KOPT-K1 (cell line): ENCODE results near the gene MS4A7.
"Not testable (repeated sequence)": the region's sequence is repeated elsewhere in the genome, so short reads cannot be mapped to it uniquely, and the experiment has no call there.

ENCODE experiments used
- H3K27ac ChIP-seq: fragments of 200-600 bp; sonication (generic); 2 replicates; pipeline ENCODE4 v1.5.1; 2016; ENCODE audit warnings: antibody characterized with exemption, mild to moderate bottlenecking, low read depth, low read length; ENCODE audit not compliant: poor library complexity, severe bottlenecking
- H3K36me3 ChIP-seq: fragments of 200-600 bp; sonication (generic); 2 replicates; pipeline ENCODE4 v1.5.1; 2017; ENCODE audit warnings: antibody characterized with exemption, mild to moderate bottlenecking, low read length, moderate library complexity; ENCODE audit not compliant: insufficient read depth
- H3K9me3 ChIP-seq: fragments of 200-600 bp; sonication (generic); 2 replicates; pipeline ENCODE4 v1.5.1; 2017; ENCODE audit warnings: antibody characterized with exemption, low read length, mild to moderate bottlenecking; ENCODE audit not compliant: insufficient read depth, poor library complexity, severe bottlenecking

The MS4A7 gene

GRCh38 chr11:60363542-60364470 lies 14.5 kb upstream of the MS4A7 start:
- no peak overlapping the region for H3K27ac ChIP-seq
- peaks cover 11% of the 10 kb centered on the region for H3K9me3 ChIP-seq
- H3K36me3 ChIP-seq, result no peaks in the 10 kb centered on the region

GRCh38 chr11:60366262-60366904 lies 11.9 kb upstream of the MS4A7 start:
- not testable (repeated sequence) for H3K36me3 ChIP-seq, H3K9me3 ChIP-seq, H3K27ac ChIP-seq

GRCh38 chr11:60367009-60367408 lies 11.3 kb upstream of the MS4A7 start:
- no peaks in the 10 kb centered on the region for H3K36me3 ChIP-seq
- H3K9me3 ChIP-seq, result no peaks in the 10 kb centered on the region
- no peak overlapping the region for H3K27ac ChIP-seq

GRCh38 chr11:60367896-60368295 lies 10.4 kb upstream of the MS4A7 start:
- no peaks in the 10 kb centered on the region for H3K36me3 ChIP-seq
- no peaks in the 10 kb centered on the region for H3K9me3 ChIP-seq
- H3K27ac ChIP-seq, result no peak overlapping the region

- Histone ChIP-seq H3K27ac (no peak overlapping the region), H3K36me3 (no peaks in the 10 kb centered on the region), H3K9me3 (no peaks in the 10 kb centered on the region)
These were observed 8.0 kb upstream of the MS4A7 start for GRCh38 chr11:60370252-60370810.

- no peaks in the 10 kb centered on the region for H3K36me3 ChIP-seq
- no peaks in the 10 kb centered on the region for H3K9me3 ChIP-seq
- no peak overlapping the region for H3K27ac ChIP-seq
These were observed 7.5 kb upstream of the MS4A7 start for GRCh38 chr11:60370811-60371298.

GRCh38 chr11:60371386-60371785 lies 6.9 kb upstream of the MS4A7 start:
- no peak overlapping the region for H3K27ac ChIP-seq
- no peaks in the 10 kb centered on the region for H3K9me3 ChIP-seq
- H3K36me3 ChIP-seq, result no peaks in the 10 kb centered on the region

DNA sequence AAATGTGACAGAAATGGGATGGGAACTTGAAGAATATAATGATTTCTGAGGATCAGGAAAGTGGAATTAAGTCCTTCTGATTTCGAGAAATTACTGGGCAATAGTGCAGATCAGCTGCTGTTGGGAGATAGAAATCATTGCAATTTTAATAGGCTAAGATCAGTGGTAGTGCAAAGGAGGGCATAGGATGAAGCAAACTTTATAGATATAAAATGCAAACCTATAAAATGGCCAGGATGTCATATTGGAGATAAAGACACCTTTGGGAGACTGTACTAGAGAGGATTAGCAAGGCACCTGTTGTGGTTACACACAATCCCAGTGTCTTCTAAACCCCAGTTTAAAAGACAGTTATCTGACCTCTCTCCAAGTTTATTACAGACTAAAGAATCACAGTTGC lies 6.5 kb upstream of the MS4A7 start:
- no peak overlapping the region for H3K27ac ChIP-seq
- H3K36me3 ChIP-seq, result no peaks in the 10 kb centered on the region
- no peaks in the 10 kb centered on the region for H3K9me3 ChIP-seq

DNA sequence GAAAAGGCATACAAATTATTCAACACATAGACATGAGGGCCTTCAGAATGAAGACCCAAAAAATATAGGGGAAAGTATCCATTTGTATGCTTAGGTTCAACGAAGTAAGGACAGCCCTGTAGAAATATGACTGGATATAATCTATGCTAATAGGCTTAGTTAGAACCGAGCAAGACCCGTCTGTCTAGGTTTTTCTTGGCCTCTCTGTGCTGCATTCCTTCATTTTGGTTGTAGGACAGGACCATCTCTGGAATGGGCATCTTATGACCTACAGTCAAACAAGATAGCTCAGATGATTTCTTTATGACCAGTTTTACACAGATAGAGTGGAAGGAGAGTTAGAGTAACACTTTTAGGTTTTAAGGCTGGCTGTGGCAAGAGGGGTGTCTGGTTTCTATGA lies 5.6 kb upstream of the MS4A7 start:
- H3K27ac ChIP-seq, result no peak overlapping the region
- no peaks in the 10 kb centered on the region for H3K36me3 ChIP-seq
- H3K9me3 ChIP-seq, result no peaks in the 10 kb centered on the region

DNA sequence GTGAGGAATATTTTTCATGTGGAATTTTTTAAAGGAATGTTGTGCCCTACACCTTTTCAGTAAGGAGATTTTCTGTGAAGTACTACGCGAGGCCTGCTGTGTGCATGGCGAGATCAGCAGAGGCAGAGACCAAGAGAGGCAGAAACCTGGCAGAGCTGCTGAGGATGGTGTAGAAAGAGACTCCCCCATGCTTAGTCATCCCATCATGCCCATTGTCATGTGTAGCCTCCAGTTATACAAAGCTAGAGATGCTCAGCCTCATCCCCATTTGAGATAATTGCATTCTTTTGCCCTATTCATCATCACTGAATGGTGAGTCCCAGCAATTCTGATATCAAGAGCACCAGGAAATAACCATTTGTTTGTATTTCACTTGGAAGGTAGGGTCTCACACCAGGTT lies 3.0 kb upstream of the MS4A7 start:
- Histone ChIP-seq H3K27ac (no peak overlapping the region), H3K9me3 (no peaks in the 10 kb centered on the region), H3K36me3 (no peaks in the 10 kb centered on the region)

DNA sequence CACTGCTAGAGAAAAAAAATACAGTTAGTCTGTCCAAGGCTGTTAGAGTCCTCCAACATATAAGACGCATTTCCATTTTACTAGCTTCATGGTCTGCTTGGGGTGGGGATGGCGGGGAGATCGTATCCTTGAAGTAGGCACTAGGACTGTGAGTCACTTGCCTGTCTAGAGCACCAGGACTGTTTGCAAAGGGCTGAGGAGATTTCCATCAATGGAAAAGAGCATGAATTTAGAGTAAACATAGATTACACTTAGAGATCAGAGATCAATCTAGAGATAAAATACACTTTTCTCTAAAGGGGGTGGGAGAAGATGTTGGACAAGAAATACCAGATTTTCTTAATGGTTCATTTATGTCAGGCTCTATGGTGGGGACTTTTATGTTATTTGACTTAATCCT lies 1.7 kb upstream of the MS4A7 start:
- H3K36me3 ChIP-seq, result no peaks in the 10 kb centered on the region
- no peaks in the 10 kb centered on the region for H3K9me3 ChIP-seq
- H3K27ac ChIP-seq, result no peak overlapping the region

DNA sequence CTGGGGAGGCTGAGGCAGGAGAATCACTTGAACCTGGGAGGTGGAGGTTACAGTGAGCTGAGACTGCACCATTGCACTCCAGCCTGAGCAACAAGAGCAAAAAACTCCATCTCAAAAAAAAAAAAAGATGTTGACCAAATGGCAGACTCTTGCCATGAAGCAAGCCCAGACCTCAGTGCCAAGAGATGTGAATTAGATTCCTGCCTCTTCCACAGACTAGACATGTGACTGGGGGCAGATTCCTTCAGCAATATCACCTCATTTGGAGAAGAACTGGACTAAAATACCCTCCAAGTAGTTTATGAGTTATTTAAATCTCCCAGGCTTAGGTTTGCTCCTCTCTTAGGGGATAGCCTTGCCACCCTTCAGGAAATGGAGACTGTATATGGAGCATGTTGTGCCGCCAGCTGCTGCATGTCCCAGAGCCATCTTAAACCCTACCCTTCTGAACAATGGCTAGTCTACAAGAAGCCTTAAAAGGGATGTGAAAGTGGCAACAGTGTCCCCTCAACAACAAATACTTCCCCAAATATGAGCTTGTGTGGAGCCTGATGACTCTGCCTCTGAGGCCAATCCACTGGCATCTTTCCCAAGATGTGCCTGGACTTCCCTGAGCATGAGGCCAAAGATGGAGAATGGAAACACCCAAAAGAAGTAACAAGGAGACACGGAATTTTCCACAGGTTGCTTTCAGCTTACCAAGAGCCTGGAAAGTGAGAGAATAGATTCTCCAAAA lies 763 bp upstream of the MS4A7 start:
- Histone ChIP-seq H3K36me3 (no peaks in the 10 kb centered on the region), H3K9me3 (no peaks in the 10 kb centered on the region), H3K27ac (no peak overlapping the region)

DNA sequence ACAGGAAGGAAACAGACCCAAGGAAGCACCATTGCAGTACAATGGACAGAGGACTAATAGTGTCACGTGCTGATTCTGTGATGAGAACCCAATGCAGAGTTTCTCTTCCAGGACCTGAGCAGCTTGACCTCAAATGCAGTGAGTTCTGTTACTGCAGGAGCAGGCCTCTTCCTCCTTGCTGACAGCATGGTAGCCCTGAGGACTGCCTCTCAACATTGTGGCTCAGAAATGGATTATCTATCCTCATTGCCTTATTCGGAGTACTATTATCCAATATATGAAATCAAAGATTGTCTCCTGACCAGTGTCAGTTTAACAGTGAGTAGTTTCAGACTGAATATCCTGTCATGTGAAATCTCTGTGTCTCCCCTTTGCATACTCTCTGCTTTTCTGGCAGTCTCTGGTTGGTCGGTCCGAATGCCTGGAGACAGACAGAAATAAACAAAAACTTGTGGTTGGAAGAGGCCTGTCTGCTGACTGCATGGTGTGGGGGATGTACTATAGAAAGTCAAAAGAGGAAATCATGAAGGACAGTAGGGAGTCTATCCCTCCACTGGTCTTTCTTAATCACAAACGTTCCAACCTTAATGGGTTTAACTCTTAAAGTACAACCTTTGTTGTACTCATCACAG lies 11.1 kb downstream of the MS4A7 start:
- H3K27ac ChIP-seq, result no peak overlapping the region
- H3K36me3 ChIP-seq, result no peaks in the 10 kb centered on the region
- H3K9me3 ChIP-seq, result no peaks in the 10 kb centered on the region

- Histone ChIP-seq H3K36me3 (no peaks in the 10 kb centered on the region), H3K9me3 (no peaks in the 10 kb centered on the region), H3K27ac (no peak overlapping the region)
These were observed 12.1 kb downstream of the MS4A7 start for GRCh38 chr11:60390419-60390818.
